AG09309 (cell line): ENCODE data around the gene ATG9B.

Source experiments
- DNase-seq: peaks from one replicate; pipeline ENCODE4 v3.0.0-alpha.2; 2010; ENCODE audit warnings: low read depth
- H3K4me3 ChIP-seq: 2 replicates; pipeline ENCODE4 v1.5.1; 2011; ENCODE audit warnings: mild to moderate bottlenecking, low read depth, low read length, moderate library complexity; ENCODE audit not compliant: control insufficient read depth
- TF ChIP-seq, protein P1 (sequence below): IDR thresholded peaks from 2 replicates; pipeline ENCODE4 v1.5.1; 2011; ENCODE audit warnings: mild to moderate bottlenecking, low read depth, low read length, inconsistent platforms; ENCODE audit not compliant: insufficient read depth, control insufficient read depth; ENCODE audit errors: missing control alignments

Gene ATG9B

DNA sequence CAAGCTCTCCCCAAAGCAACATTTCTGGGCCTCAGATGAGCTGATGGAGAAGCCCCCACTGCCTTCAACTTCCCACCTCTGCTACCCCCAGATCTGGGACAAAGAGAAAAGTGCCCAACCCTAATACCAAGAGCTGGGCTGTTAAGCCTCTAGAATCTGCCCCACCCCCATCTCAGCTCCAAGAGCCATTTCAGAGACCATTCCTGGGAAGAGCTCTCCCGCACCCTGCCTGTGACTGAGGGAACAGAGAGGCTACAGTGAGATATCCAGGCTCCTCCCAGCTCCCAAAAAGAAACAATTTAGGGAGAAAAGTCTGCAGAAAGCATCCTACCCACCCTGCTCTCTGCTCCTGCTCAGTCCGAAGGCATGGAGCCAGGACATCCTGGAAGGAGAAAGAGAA is 43.6 kb downstream of the ATG9B start:
- DNase-seq = no peak
- H3K4me3 ChIP-seq = no peak overlapping the region
- TF ChIP-seq, protein P1, sequence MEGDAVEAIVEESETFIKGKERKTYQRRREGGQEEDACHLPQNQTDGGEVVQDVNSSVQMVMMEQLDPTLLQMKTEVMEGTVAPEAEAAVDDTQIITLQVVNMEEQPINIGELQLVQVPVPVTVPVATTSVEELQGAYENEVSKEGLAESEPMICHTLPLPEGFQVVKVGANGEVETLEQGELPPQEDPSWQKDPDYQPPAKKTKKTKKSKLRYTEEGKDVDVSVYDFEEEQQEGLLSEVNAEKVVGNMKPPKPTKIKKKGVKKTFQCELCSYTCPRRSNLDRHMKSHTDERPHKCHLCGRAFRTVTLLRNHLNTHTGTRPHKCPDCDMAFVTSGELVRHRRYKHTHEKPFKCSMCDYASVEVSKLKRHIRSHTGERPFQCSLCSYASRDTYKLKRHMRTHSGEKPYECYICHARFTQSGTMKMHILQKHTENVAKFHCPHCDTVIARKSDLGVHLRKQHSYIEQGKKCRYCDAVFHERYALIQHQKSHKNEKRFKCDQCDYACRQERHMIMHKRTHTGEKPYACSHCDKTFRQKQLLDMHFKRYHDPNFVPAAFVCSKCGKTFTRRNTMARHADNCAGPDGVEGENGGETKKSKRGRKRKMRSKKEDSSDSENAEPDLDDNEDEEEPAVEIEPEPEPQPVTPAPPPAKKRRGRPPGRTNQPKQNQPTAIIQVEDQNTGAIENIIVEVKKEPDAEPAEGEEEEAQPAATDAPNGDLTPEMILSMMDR = no peak

DNA sequence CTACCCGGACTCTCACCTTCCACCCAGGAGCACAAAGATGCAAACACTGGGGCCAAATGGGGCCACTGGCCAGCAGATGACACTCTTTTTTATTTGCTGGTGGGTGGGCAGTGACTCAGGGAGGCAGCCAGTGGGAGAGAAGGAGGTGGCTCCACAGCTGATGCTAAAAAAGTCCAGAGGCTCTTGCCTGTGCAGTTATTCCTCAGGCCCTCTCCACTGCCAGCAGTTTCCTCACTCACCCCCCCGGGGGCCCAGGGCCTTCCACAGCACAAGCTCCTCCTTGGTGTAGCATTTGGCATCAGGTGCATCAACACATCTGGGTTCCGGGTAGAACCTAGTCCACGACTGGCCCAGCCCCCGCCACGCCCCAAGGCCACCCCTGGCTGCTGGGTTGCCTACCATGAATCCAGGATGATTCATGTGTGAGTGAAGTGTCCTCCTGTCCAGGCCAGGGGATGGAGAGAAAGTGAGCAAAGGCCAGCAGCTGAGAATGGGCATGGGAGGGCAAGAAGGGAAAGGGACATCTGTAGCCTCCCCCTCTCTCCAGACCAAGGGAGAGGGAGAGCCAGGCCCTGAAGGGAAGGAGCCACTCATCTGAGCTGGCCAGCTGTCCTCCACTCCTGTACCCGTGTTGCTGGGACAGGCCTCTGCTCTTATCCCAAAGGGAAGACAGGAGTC is 44.4 kb downstream of the ATG9B start:
- no peak overlapping the region for H3K4me3 ChIP-seq
- TF ChIP-seq, protein P1 = no peak
- no peak for DNase-seq

DNA sequence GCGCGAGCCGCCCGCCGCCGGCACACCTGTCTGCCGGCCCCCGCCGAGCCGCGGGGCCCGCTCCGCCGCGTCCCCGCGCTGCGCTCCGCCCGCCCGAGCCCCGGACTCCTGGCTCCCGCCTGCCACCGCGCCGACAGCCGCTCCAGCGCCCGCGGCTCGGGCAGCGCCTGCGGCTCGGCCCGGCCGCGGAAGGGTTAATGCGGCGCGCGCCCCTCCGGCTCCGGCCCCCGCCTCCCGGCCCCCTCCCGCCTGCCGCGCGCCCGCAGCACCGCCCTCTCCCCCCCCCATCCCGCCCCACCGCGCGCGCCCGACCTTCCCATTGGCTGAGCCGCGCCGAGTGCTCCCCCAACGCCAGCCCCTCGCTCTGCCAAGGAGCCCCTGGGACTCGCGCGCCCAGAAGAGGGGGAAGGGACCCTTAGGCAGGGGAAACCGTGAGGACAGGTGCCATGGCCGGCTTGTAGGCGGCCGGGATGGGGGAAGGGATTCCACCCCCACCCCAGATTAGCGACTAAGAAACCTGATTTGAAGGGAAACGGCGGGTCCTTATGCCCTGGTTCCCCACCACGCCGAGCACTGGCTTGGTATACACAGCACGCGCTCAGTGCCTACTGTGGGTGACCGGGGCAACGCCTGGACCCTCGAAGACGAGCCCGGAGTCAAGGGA is 46.0 kb downstream of the ATG9B start, which contains the start of gene KCNH2:
KCNH2 (minus strand) TSS at position 196 of the 664 bp plus-strand sequence. CDS start 408 bp downstream, outside the sequence.
- DNase-seq = no peak
- H3K4me3 ChIP-seq = no peak within 1 kb of the TSS
- TF ChIP-seq, protein P1 = no peak

DNA sequence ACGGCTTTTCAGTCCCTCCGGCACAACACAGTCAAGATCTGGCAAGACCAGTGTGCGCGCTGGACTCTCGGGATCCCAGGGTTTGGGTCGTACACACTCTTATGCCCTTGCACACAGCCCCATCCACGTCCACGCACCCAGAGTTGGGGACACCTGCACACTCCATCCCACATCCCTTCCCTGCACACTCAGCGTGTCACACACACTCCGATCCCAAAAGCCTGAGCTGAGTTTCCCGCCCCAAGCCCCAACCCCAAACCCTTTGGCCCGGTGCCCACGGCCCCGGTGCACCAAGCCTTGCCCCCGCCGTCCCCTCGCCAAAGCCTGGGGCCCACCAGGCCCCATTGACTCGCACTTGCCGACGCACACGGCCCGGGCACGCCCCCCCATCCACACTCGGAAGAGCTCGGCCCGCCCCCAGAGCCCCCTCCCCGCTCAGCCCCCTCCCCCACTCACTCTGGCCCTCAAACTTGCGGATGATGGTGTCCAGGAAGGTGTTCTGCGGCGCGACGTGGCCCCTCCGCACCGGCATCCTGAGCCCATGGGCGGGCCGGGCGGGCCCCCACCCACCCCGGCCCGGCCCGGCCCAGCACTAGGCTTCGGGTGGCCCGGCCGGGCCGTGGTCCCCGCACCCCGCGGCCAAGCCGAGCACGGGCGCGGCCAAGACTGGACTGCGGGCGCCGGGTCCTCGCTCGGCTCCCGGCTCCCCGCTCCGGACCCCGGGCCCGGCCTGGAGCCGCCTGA is 46.7 kb downstream of the ATG9B start:
- TF ChIP-seq, protein P1 = no peak
- DNase-seq = no peak
- no peak overlapping the region for H3K4me3 ChIP-seq

DNA sequence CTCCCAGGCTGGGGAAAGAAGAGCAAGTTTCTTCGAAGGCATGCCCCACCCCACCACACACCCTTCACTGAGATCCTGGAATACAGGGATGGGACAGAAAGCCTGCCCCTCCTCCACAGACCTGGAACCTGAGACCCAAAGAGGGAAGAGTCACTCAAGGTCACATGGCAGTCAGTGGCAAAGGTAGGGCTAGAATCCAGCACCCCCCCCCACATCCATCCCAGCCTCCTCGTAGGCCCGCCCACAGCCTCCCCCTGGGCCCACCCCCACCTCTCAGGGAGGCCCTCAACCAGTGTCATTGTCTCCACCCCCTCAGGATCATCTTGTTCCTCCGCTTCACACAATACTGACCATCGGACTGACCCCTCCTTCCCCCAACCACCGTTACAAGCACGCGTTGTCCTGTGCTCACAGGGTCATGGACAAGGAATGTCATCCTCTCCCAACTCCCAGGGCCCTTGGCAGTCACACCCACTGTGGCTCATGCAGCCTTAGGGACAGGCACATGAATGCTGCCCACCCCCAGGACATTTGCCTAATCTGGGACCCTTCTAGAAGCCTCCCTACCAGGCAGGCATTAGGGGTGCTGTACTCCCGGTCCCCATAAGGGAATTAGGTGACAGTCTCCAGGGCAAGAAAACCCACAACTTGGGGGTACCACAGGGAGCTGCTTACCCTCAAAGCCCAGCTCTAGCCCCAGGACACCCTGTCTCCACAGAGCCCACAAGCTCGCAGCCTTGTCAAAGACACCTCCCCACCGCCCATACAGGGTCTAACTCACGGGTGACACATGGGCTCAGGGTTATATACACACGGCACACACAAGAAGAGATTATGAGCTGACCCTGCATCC is 47.5 kb downstream of the ATG9B start:
- TF ChIP-seq, protein P1 = no peak
- DNase-seq = no peak
- H3K4me3 ChIP-seq = no peak overlapping the region
